Natural killer cell treated with Interleukin-12 subunit alpha and Interleukin-12 subunit beta and Interleukin-15 and Interleukin-18, amount 100 ng/mL, for 72 hours (primary cell): ENCODE results near the gene BPTF. TPM values are rescaled to one million over a fixed set of nuclear protein-coding genes. Genes with fewer than 3 reads are reported as not detected.
A peak's percentile ranks its signal among the peaks of the same experiment; 100 is the strongest.
"Not testable (repeated sequence)": the region's sequence is repeated elsewhere in the genome, so short reads cannot be mapped to it uniquely, and the experiment has no call there.

Source experiments
- ATAC-seq, 2 donors: fragments of 150-1000 bp; cut with Tn5 transposase in 1 of 2; sonication (Bioruptor Pico), chemical (Tn5 transposase) in 1 of 2; 2 replicates each; pipeline ENCODE4 v1.10.0; 2021
- DNase-seq: peaks from one replicate; pipeline ENCODE4 v3.0.0; 2022; ENCODE audit warnings: low spot score
- H3K27ac Mint-ChIP-seq, 2 donors: 1 replicate in 1 of 2; 2 replicates in 1 of 2; pipeline ENCODE4 v1.8.0; 2022; ENCODE audit warnings: mixed read lengths in 2 of 2, mild to moderate bottlenecking in 1 of 2, moderate library complexity in 1 of 2
- H3K27me3 Mint-ChIP-seq, 2 donors: 1 replicate in 1 of 2; 2 replicates in 1 of 2; pipeline ENCODE4 v1.8.0; 2022; ENCODE audit warnings: mixed read lengths in 2 of 2
- H3K36me3 Mint-ChIP-seq: one replicate; pipeline ENCODE4 v1.8.0; 2022; ENCODE audit warnings: mixed read lengths
- H3K4me1 Mint-ChIP-seq, 2 donors: 1 replicate in 1 of 2; 2 replicates in 1 of 2; pipeline ENCODE4 v1.8.0; 2022; ENCODE audit warnings: low read depth in 2 of 2, mixed read lengths in 2 of 2, mild to moderate bottlenecking in 1 of 2
- H3K4me3 Mint-ChIP-seq: one replicate; pipeline ENCODE4 v1.8.0; 2022; ENCODE audit warnings: mixed read lengths
- H3K9me3 Mint-ChIP-seq: 2 replicates; pipeline ENCODE4 v1.8.0; 2022; ENCODE audit warnings: mixed read lengths
- total RNA-seq, 2 donors: library from RNA; stranded (reverse); gene quantifications; one replicate each; pipeline ENCODE4 v1.2.3, GENCODE V29; 2022

The BPTF gene
- total RNA-seq, 2 donors from 2014 or later: 73.4 to 94.7 TPM

DNA sequence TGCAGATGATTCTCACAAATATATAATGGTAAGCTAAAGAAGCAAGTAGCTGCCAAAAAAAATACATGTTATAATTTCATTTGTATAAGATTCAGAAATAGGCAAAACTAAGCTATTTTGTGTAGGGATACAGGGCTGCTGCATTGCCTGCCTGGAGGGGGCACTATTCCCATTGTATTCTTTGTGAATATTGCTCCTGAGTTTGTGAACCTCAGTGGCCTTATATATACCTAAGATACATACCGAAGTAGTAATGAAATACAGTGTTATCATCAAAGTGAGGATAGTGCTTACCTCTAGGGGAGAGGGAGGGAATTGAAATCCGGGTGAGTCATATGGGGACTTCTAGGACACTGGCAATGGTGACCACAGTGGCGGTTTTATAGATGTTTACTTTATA, 117.5 kb downstream of the BPTF start:
- Mint-ChIP-seq H3K4me1 (peaks cover 0 to 5% of the 10 kb centered on the region in 2 donors), H3K4me3 (no peak overlapping the region), H3K36me3 (peaks cover 12% of the 10 kb centered on the region), H3K27ac (no peak overlapping the region), H3K9me3 (no peaks in the 10 kb centered on the region), H3K27me3 (no peaks in the 10 kb centered on the region)
- ATAC-seq (no peak), DNase-seq (no peak)

- Mint-ChIP-seq H3K4me3 (no peak overlapping the region), H3K27ac (no peak overlapping the region), H3K4me1 (peaks cover 0 to 5% of the 10 kb centered on the region in 2 donors), H3K9me3 (no peaks in the 10 kb centered on the region), H3K36me3 (peaks cover 17% of the 10 kb centered on the region), H3K27me3 (no peaks in the 10 kb centered on the region)
- DNase-seq (no peak), ATAC-seq (no peak)
These were observed 118.7 kb downstream of the BPTF start for GRCh38 chr17:67944035-67944434.

DNA sequence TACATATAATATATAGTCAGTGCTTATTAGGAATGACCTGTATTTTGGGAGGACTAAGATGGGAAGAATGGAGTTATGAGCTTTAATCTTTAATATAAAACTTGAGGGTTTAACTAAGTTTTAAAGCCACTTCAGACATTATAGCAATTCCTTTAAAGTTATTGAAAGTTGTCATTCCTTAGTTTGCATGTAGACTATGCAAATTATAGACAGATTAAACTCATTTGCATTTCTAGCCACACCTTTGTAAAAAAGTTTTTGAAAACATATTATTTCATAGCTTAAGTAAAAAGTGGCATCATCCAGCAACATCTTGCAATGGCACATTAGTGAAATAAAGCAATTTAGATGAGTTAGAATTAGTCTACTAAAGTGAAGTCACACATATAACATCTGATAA, 121.2 kb downstream of the BPTF start:
- DNase-seq: no peak
- Mint-ChIP-seq H3K9me3 (no peaks in the 10 kb centered on the region), H3K4me3 (no peak overlapping the region), H3K27me3 (no peaks in the 10 kb centered on the region), H3K36me3 (peaks cover 17% of the 10 kb centered on the region), H3K4me1 (peaks cover 0 to 5% of the 10 kb centered on the region in 2 donors), H3K27ac (no peak overlapping the region)
- ATAC-seq: no peak

GRCh38 chr17:67947325-67947813, 122.1 kb downstream of the BPTF start:
- no peak overlapping the region for H3K27ac Mint-ChIP-seq
- H3K4me3 Mint-ChIP-seq: no peak overlapping the region
- DNase-seq: no peak
- H3K27me3 Mint-ChIP-seq: no peaks in the 10 kb centered on the region
- H3K36me3 Mint-ChIP-seq: peaks cover 17% of the 10 kb centered on the region
- no peak for ATAC-seq
- H3K4me1 Mint-ChIP-seq: peaks cover 0 to 5% of the 10 kb centered on the region in 2 donors
- no peaks in the 10 kb centered on the region for H3K9me3 Mint-ChIP-seq

- Mint-ChIP-seq H3K27me3 (no peaks in the 10 kb centered on the region), H3K4me1 (peaks cover 0 to under 1% of the 10 kb centered on the region in 2 donors), H3K27ac (no peak overlapping the region), H3K36me3 (peaks cover 8% of the 10 kb centered on the region), H3K4me3 (no peak overlapping the region), H3K9me3 (no peaks in the 10 kb centered on the region)
- ATAC-seq (no peak), DNase-seq (no peak)
These were observed 125.6 kb downstream of the BPTF start for GRCh38 chr17:67950945-67951344.

DNA sequence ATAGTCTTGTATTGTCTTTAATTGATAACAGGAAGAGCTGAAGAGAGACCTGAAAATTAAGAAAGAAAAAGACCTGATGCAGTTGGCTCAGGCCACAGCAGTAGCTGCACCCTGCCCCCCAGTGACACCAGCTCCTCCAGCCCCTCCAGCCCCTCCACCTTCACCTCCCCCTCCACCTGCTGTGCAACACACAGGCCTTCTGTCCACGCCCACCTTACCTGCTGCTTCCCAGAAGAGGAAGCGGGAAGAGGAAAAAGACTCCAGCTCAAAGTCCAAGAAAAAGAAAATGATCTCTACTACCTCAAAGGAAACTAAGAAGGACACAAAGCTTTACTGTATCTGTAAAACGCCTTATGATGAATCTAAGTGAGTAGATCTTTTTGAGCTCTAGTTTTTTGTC, 134.2 kb downstream of the BPTF start:
- DNase-seq: no peak
- Mint-ChIP-seq H3K27me3 (no peaks in the 10 kb centered on the region), H3K9me3 (no peaks in the 10 kb centered on the region), H3K4me3 (no peak overlapping the region), H3K36me3 (peaks cover 5% of the 10 kb centered on the region), H3K27ac (peak overlapping the region in 1 of 2 donors; percentile 71), H3K4me1 (peaks cover 5 to 7% of the 10 kb centered on the region in 2 donors)
- ATAC-seq: no peak

- not testable (repeated sequence) for H3K9me3 Mint-ChIP-seq, H3K36me3 Mint-ChIP-seq, H3K27me3 Mint-ChIP-seq, ATAC-seq, H3K4me3 Mint-ChIP-seq, DNase-seq, H3K4me1 Mint-ChIP-seq, H3K27ac Mint-ChIP-seq
These were observed 135.0 kb downstream of the BPTF start for GRCh38 chr17:67960276-67960675.

GRCh38 chr17:67962156-67962555, 136.9 kb downstream of the BPTF start:
- H3K36me3 Mint-ChIP-seq, ATAC-seq, H3K4me1 Mint-ChIP-seq, H3K9me3 Mint-ChIP-seq, H3K27me3 Mint-ChIP-seq, H3K4me3 Mint-ChIP-seq, DNase-seq: not testable (repeated sequence)
- H3K27ac Mint-ChIP-seq: peak overlapping the region in 1 of 2 donors; percentile 74

DNA sequence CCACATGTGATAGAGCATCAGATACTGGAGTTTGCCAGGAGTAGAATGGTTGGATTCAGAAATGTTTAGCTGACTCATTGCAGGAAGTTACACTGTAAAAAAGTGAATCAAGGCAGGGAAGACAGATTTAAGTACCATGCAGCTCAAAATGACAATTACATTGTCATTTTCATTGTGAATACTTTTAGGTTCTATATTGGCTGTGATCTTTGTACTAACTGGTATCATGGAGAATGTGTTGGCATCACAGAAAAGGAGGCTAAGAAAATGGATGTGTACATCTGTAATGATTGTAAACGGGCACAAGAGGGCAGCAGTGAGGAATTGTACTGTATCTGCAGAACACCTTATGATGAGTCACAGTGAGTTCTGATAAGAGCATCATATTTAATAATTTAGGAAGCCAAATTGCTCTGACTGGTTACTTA, 137.9 kb downstream of the BPTF start:
- peak; percentile 85 to 86 for ATAC-seq
- H3K36me3 Mint-ChIP-seq, H3K9me3 Mint-ChIP-seq, H3K27me3 Mint-ChIP-seq, H3K4me3 Mint-ChIP-seq, H3K4me1 Mint-ChIP-seq: not testable (repeated sequence)
- peak; percentile 79 for DNase-seq
- H3K27ac Mint-ChIP-seq: peak overlapping the region; percentile 74 to 79

GRCh38 chr17:67970783-67971182, 145.5 kb downstream of the BPTF start:
- no peaks in the 10 kb centered on the region for H3K36me3 Mint-ChIP-seq
- no peaks in the 10 kb centered on the region for H3K4me1 Mint-ChIP-seq
- no peak for ATAC-seq

DNA sequence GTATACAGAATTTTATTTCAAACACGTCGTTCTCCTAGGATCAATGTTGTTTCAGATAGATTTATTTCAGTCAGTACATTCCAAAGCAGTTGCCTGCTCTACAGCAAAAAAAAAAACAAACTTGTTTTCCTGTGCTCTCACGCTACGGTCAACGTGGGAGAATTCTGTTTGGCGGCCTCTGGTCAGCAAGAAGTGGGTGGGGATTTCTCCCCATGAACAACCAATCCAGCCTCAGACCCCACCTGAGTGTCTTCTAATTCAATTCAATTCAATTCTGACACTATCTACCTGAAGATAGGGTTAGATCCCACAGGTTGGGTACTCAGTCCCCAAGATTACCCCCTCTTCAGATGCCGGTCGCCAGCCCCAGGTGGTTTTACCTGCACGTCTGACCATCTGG, 148.9 kb downstream of the BPTF start:
- no peaks in the 10 kb centered on the region for H3K27me3 Mint-ChIP-seq
- DNase-seq: no peak
- ATAC-seq: no peak
- no peaks in the 10 kb centered on the region for H3K36me3 Mint-ChIP-seq
- peak overlapping the region in 1 of 2 donors; percentile 29 for H3K27ac Mint-ChIP-seq
- no peaks in the 10 kb centered on the region for H3K9me3 Mint-ChIP-seq
- H3K4me3 Mint-ChIP-seq: no peak overlapping the region
- no peaks in the 10 kb centered on the region for H3K4me1 Mint-ChIP-seq

More at GRCh38 chr17:67970783-67971182, 145.5 kb downstream of the BPTF start:
- no peak for DNase-seq
- no peak overlapping the region for H3K4me3 Mint-ChIP-seq
- H3K27me3 Mint-ChIP-seq: no peaks in the 10 kb centered on the region
- H3K9me3 Mint-ChIP-seq: no peaks in the 10 kb centered on the region
- H3K27ac Mint-ChIP-seq: no peak overlapping the region

GRCh38 chr17:67974598-67975066, 149.3 kb downstream of the BPTF start:
- H3K4me3 Mint-ChIP-seq: no peak overlapping the region
- ATAC-seq: no peak
- no peaks in the 10 kb centered on the region for H3K9me3 Mint-ChIP-seq
- H3K4me1 Mint-ChIP-seq: no peaks in the 10 kb centered on the region
- no peak for DNase-seq
- H3K27ac Mint-ChIP-seq: peak overlapping the region in 1 of 2 donors; percentile 29
- no peaks in the 10 kb centered on the region for H3K36me3 Mint-ChIP-seq
- no peaks in the 10 kb centered on the region for H3K27me3 Mint-ChIP-seq

DNA sequence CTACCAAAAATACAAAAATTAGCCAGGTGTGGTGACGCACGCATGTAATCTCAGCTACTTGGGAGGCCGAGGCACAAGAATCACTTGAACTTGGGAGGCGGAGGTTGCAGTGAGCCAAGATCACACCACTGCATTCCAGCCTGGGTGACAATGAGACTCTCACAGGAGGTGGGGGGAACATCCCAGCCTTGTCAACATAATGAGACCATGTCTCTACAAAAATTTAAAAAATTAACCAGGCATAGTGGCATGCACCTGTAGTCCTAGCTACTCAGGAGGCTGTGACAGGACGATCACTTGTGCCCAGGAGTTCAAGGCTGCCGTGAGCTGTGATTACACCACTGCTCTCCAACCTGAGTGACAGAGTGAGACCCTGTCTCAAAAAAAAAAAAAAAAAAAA, 151.0 kb downstream of the BPTF start:
- H3K4me3 Mint-ChIP-seq, ATAC-seq, H3K36me3 Mint-ChIP-seq, DNase-seq, H3K27ac Mint-ChIP-seq, H3K9me3 Mint-ChIP-seq, H3K4me1 Mint-ChIP-seq, H3K27me3 Mint-ChIP-seq: not testable (repeated sequence)

DNA sequence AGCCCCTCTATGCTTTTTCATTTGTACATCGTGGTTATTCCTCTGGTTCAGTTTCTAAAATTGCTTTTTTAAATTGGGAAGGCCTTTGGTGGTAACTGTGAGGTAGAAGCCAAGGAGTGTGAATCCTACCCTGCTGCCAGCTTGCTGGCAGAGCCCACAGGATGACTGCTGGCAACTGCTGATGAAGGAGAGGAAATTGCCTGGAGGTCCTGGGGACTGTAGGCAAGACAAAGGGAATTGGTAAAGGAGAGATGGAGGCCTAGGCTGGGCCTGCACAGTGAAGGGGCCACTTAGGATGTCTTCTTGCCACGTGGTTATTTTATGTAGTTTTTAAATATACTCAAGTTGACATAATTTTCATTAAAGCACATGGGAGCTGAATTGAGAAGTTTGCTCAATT, 155.2 kb downstream of the BPTF start:
- H3K27ac Mint-ChIP-seq: no peak overlapping the region
- no peak for ATAC-seq
- no peaks in the 10 kb centered on the region for H3K27me3 Mint-ChIP-seq
- no peaks in the 10 kb centered on the region for H3K4me1 Mint-ChIP-seq
- H3K36me3 Mint-ChIP-seq: no peaks in the 10 kb centered on the region
- no peaks in the 10 kb centered on the region for H3K9me3 Mint-ChIP-seq
- no peak overlapping the region for H3K4me3 Mint-ChIP-seq
- DNase-seq: no peak

DNA sequence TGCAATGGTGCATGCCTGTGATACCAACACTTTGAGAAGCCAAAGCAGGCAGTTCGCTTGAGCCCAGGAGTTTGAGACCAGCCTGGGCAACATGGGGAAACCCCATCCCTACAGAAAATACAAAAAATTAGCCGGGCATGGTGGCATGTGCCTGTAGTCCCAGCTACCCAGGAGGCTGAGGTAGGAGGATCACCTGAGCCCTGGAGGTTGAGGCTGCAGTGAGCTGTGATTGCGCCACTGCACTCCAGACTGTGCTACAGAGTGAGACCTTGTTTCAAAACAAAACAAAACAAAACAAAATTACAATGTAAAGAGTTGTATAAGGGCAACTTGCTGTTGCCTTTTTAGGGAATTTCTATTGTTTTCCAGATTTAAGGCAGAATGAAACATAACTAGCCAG, 155.6 kb downstream of the BPTF start:
- ATAC-seq, H3K4me3 Mint-ChIP-seq, H3K27me3 Mint-ChIP-seq, H3K9me3 Mint-ChIP-seq, H3K4me1 Mint-ChIP-seq, H3K27ac Mint-ChIP-seq, DNase-seq, H3K36me3 Mint-ChIP-seq: not testable (repeated sequence)
